ENCODE results near the gene ZP3. TPM values are rescaled to one million over a fixed set of nuclear protein-coding genes. Genes with fewer than 3 reads are reported as not detected.
"Not testable (repeated sequence)": the region's sequence is repeated elsewhere in the genome, so short reads cannot be mapped to it uniquely, and the experiment has no call there.

Gene ZP3
- total RNA-seq, 1 donor from 2014 or later: 0.89 TPM

- Mint-ChIP-seq H3K9me3 (no peaks in the 10 kb centered on the region), H3K36me3 (no peaks in the 10 kb centered on the region), H3K27me3 (ENCODE audit: low read depth) (no peaks in the 10 kb centered on the region), H3K4me1 (peaks cover 17% of the 10 kb centered on the region), H3K27ac (no peak overlapping the region), H3K4me3 (no peak overlapping the region)
- no peak for DNase-seq (ENCODE audit: low spot score in 2 of 2, unreplicated experiment in 2 of 2)
- TF ChIP-seq CTCF (IDR thresholded peaks at IDR 0.05; ENCODE audit: unreplicated experiment): no peak
Measured at GRCh38 chr7:76408121-76408560, 16.6 kb upstream of the ZP3 start.

DNA sequence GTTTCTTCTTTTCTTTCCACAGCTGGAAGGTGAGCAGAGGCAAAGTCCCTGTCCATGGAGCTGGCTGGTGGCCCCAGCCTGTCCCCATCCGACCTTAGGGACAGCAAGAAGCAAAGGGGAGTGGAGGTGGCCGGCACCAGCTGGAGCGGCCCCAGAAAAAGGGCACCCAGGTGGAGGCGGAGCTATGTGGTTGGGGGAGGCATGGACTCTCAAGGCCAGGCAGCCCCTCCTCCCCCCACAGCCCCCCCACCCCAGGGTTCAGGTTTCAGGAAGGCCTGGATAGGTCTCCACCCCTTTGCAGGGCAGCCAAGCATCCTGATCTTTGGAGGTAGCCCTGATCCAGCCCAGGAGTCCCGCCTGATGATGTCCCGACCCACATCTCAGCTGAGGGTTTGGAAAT is 15.2 kb upstream of the ZP3 start, which contains the start of gene SSC4D:
TSS of gene SSC4D (minus strand) at position 161 of the 400 bp plus-strand sequence. CDS start 5,258 bp downstream, outside the sequence.
- peaks cover 17% of the 10 kb centered on the region for H3K4me1 Mint-ChIP-seq
- peak within 1 kb of the TSS; percentile 71 for H3K4me3 Mint-ChIP-seq
- no peaks in the 10 kb centered on the region for H3K9me3 Mint-ChIP-seq
- no peaks in the 10 kb centered on the region for H3K36me3 Mint-ChIP-seq
- H3K27ac Mint-ChIP-seq: peak within 1 kb of the TSS; percentile 51
- no peaks in the 10 kb centered on the region for H3K27me3 Mint-ChIP-seq (ENCODE audit: low read depth)
- DNase-seq (ENCODE audit: low spot score in 2 of 2, unreplicated experiment in 2 of 2): no peak
- TF ChIP-seq CTCF (IDR thresholded peaks at IDR 0.05; ENCODE audit: unreplicated experiment): no peak

GRCh38 chr7:76411626-76412025 is 13.1 kb upstream of the ZP3 start:
- peaks cover 17% of the 10 kb centered on the region for H3K4me1 Mint-ChIP-seq
- DNase-seq (ENCODE audit: low spot score in 2 of 2, unreplicated experiment in 2 of 2): no peak
- H3K36me3 Mint-ChIP-seq: no peaks in the 10 kb centered on the region
- no peak overlapping the region for H3K27ac Mint-ChIP-seq
- no peaks in the 10 kb centered on the region for H3K9me3 Mint-ChIP-seq
- H3K27me3 Mint-ChIP-seq (ENCODE audit: low read depth): no peaks in the 10 kb centered on the region
- no peak overlapping the region for H3K4me3 Mint-ChIP-seq
- TF ChIP-seq CTCF (IDR thresholded peaks at IDR 0.05; ENCODE audit: unreplicated experiment): no peak

DNA sequence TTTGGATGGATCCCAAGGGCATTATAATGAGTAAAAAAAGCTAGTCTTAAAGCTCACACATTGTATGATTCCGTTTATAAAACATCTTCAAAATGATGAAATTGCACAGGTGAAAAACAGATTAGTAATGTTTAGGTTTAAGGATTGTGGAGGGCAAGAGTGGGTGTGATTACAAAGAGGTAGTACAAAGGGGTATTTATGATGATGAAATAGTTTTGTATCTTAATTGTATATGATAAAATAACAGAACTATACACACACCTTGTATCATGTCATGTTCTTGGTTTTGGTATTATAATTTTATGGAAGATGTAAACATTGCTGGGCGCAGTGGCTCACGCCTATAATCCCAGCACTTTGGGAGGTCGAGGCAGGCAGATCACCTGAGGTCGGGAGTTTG is 12.5 kb upstream of the ZP3 start:
- Mint-ChIP-seq H3K4me1 (peaks cover 17% of the 10 kb centered on the region), H3K4me3 (no peak overlapping the region), H3K27me3 (ENCODE audit: low read depth) (no peaks in the 10 kb centered on the region), H3K27ac (no peak overlapping the region), H3K36me3 (no peaks in the 10 kb centered on the region), H3K9me3 (no peaks in the 10 kb centered on the region)
- DNase-seq (ENCODE audit: low spot score in 2 of 2, unreplicated experiment in 2 of 2): no peak
- no peak for TF ChIP-seq CTCF (IDR thresholded peaks at IDR 0.05; ENCODE audit: unreplicated experiment)

GRCh38 chr7:76417654-76418310 is 7.0 kb upstream of the ZP3 start:
- H3K27ac Mint-ChIP-seq; H3K36me3 Mint-ChIP-seq; H3K27me3 Mint-ChIP-seq (ENCODE audit: low read depth); DNase-seq (ENCODE audit: low spot score in 2 of 2, unreplicated experiment in 2 of 2); H3K9me3 Mint-ChIP-seq; H3K4me3 Mint-ChIP-seq; H3K4me1 Mint-ChIP-seq: not testable (repeated sequence)

GRCh38 chr7:76421097-76421496 is 3.7 kb upstream of the ZP3 start:
- H3K36me3 Mint-ChIP-seq; DNase-seq (ENCODE audit: low spot score in 2 of 2, unreplicated experiment in 2 of 2); H3K9me3 Mint-ChIP-seq; H3K27me3 Mint-ChIP-seq (ENCODE audit: low read depth); H3K27ac Mint-ChIP-seq; H3K4me3 Mint-ChIP-seq: not testable (repeated sequence)
- H3K4me1 Mint-ChIP-seq: peaks cover 19% of the 10 kb centered on the region

Measured in mesothelial cell of epicardium (in vitro differentiated cells).